GM19351 (cell line): ENCODE measurements around the gene CLMN.

Experiments
- ATAC-seq: cut with Tn5 transposase; IDR thresholded peaks from one replicate; pipeline ENCODE4 v1.9.1; 2021; ENCODE audit warnings: mild to moderate bottlenecking, moderate library complexity; ENCODE audit not compliant: unreplicated experiment

CLMN gene

DNA sequence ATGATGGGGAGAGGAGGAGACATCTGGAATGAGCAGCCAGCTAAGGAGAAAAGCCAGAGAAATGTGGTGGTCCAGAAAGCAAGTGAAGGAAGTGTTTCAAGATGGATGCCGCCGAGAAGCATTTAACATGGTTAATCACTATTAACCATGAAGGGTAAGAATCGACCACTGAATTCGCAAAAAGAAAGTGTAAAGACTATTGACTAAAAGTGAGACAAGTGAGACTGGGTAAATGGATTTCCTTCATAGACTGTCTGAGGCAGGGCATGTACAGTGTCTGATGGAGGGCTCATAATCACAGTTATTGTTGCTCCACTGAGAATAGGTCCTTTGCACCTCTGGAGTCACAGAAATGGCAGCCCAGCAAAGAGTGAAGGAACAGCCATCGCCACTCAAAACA, 25.3 kb upstream of the CLMN start:
- no peak for ATAC-seq

- no peak for ATAC-seq
These were observed 24.8 kb upstream of the CLMN start for GRCh38 chr14:95344536-95344935.

DNA sequence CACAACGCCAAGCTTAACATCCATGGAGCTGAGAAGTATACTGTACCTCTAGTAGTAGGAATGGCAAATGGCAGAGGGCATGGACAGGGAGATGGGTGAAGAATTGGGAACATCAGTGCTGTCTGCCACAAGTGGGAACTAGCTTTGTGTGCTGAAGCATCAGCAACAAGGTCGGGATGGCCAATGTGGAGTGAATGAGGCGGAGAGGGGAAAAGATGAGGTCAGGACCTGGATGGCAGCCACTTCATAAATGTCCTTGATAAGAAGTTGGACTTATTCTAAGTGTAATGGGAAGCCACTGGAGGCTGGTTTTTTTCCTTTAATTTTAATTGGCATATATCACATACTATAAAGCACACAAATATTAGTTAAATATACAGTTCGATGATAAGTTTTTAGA, 21.9 kb upstream of the CLMN start:
- no peak for ATAC-seq

GRCh38 chr14:95341115-95341514, 21.4 kb upstream of the CLMN start:
- ATAC-seq: no peak

DNA sequence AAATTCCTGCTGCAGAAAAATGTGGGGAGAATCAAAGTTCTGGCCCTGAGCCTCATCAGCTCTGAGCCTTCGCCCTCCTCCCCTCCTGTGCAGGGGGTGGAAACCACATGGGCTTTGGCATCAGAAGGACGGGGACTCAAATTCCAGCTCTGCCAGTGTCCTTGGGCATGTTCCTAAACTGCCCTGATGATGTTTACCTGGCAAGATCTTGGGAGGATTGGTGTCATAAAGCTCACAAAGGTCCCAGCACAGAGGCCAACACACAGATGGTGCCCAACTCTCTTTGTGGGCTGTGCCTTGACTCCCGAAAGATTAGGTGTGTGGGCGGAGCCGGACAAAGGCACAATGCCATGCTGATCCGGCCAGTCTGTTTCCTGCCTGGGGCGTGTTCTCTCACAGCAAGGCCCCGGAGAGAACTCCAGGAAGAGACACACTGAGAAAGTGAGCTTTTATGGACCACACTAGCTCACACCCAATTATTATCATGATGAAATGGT, 20.5 kb upstream of the CLMN start:
- no peak for ATAC-seq

- ATAC-seq: no peak
These were observed 19.7 kb upstream of the CLMN start for GRCh38 chr14:95339301-95339865.

DNA sequence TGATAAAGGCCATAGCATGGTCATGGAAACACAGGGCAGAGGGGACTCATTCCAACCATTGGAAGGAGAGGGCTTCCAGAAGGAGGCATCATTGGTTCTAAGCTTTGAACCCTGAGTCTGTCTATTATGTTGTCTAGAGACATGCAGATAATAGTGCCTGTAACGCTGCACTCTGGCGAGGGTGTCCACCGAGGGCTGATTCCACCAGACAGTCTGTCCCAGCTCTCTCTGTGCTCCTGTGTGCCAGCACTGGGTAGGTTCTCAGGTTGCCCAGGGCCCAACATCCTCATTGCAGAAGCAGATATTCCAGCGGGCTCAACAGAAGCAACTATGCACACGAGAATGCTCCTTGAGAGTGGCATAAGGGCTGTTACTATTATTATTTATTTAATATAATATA, 18.7 kb upstream of the CLMN start:
- no peak for ATAC-seq

- ATAC-seq: no peak
These were observed 17.4 kb upstream of the CLMN start for GRCh38 chr14:95337041-95337595.

GRCh38 chr14:95336192-95336760, 16.6 kb upstream of the CLMN start:
- ATAC-seq: no peak

DNA sequence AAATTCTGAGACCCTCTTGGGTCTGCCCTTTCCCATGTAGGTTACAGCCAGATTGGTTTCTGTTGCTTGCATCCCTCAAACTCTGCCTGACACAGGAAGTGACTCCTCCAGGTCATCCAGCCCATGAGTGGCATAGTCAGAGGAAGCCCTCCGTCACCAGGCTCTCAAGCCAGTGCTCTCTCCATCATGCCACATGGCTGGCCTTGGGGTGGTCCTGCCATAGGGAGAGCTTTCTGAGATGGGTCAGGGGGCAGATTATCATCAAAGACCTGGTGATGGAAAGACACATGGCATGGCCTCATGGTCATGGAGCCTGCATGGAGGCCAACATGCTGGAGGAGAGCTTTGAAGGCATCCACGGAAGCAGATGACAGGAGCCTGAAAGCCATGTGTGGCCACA, 15.4 kb upstream of the CLMN start:
- ATAC-seq: no peak

- ATAC-seq: no peak
These were observed 14.3 kb upstream of the CLMN start for GRCh38 chr14:95334044-95334443.

- no peak for ATAC-seq
These were observed 12.9 kb upstream of the CLMN start for GRCh38 chr14:95332641-95333040.

DNA sequence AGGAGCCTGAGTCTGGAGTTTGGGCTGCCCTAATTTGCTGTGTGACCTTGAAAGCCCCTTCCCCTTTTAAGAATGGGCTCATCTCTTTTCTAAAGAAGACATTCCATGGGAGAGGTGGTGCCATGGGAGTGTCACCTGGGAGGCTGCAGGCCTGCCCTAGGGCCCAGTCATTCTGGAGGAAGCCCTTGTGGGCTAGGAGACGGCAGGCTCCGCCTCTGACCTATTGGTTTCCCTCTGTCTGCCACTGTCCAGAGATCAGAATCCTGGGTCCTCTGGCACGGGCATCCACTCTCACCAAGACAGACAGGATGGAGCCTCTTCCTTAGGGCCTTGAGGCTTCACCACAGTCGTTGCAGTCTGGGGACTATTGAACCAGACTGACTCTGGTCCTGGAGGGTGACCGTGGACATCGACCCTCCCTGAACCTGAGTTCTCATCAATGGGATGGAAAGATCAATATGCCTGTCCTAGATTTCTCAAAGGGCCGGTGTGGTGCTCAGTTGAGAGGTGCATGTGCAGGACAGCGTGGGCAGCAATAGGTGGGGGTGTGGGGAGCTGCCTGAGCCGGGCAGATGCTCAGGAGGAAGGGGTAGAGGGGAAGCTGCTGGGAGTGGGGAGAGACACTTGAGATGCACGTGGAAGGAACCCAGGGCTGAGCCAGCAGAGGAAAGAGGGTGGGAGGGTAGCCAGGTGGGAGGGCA, 12.2 kb upstream of the CLMN start:
- ATAC-seq: no peak

GRCh38 chr14:95330591-95331370, 11.1 kb upstream of the CLMN start:
- ATAC-seq: no peak

DNA sequence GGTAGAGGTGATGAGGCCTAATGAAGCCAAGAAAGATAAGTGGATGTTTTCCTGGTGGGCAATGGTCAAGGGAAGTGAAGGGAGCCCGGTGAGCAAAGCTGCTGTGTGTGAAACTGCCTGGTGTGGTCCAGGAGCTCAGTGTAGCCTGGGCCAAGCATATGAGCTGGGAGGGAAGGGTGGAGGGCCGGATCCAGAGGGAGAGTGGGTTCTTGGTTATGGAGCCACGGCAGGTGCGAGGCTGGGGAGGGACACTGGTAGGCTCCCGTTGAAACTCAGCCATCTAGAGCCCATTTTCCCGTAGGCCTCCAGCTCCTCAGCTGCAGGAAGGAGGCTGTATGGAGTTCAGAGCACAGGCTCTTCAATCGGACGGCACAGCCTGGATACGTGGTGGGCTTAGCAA, 10.2 kb upstream of the CLMN start:
- no peak for ATAC-seq

DNA sequence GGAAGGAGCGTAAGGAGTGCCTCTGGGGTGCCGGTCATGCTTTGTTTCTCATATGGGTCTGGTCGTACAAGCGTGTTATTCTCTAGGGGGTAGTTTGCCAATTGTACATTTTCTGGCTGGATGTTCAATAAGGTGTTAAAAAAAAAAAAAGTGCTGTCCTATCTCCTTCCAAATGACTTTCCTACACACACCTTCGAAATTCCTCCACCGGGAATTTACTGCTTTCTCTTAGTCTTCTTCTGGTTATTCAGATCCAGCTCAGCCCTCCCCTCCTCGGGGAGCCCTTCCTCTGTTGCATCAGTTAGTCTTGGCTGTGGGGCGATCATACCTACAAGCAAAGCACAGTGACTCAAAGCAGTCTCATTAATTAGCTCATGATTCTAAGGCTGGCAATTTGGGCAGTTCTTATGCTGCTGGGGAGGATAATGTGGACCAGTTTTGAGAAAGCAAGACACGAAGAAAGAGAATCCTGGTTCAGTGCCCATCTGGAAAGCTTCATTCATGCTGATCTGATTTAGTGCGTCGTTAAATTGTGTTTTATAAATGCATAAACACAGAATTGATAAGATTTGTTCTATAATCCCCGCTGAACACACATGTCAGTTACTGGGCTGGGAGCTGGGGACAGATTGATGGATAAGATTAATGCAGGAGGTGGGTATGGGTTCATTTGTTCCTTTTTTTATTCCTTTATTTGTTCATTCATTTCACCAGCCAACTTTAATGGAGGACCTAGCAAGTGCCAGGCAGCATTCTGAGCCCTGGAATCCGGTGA, 9.2 kb upstream of the CLMN start:
- no peak for ATAC-seq

- peak; percentile 97 for ATAC-seq
These were observed 8.1 kb upstream of the CLMN start for GRCh38 chr14:95327558-95328374.

DNA sequence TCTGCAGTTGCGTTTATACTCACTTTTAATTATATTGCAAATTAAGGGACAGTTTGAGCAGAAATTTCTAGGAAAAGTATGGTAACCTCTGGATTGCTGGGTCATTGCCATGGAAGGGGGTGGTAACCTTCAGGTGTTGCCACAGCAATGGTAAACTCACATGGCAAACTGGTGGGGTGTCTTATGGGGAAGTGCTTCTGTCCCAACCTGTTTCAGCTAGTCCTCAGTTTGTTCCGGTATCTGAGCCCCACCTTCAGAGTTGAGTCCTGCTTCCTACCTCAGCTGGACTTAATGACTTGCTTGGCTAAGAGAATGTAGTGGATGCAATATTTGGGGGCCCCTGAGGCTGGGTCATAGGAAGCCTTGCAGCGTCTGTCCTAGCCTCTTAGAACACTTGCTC, 7.3 kb upstream of the CLMN start:
- peak; percentile 25 for ATAC-seq

DNA sequence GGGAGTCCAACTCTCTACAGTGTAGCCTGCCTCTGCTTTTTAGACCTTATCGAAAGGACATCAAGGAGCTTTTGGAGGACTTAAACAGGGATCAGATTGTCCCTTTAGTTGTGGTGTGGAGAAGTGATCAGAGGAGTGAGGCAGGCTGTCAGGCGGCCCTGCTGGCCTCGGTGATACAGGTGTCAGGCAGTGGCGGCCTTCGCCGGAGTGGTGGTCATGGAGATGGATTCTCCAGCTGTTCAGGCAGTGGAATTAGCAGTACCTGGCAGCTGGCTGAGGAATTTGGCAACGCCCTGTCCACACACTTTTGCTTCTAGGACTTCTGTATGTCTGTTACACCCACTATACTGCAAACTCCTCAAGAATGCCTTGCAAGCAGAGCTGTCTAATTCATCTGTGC, 4.2 kb upstream of the CLMN start:
- ATAC-seq: no peak

DNA sequence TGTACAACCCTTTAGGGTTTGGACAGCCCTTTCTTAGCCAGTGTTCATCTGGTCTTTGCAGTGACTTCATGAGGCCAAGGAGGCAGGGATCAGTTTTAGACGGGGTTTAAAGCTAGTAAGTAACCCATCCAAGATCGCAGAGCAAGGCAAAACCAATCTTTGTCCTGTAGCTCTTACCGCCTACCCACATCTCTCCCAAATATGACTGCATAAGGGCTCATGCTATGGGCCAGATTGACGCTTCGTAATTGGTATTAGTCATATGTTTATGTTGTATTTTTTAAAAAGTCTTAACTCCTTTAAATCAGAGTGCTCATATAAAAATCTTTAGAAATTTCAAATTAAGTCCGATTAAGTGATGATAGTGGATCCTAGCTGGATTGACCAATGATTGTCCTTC, 3.7 kb upstream of the CLMN start:
- ATAC-seq: no peak
